Psoas muscle (tissue), 8 donors: Measurements from ENCODE around the gene PRPF18. TPM values are rescaled to one million over a fixed set of nuclear protein-coding genes. Genes with fewer than 3 reads are reported as not detected.

Source experiments
- ATAC-seq, 4 donors: fragments of 200-7000 bp; cut with Tn5 transposase; one replicate each; pipeline ENCODE4 v1.9.1; 2020; ENCODE audit warnings: moderate library complexity in 3 of 4, mild to moderate bottlenecking in 2 of 4
- DNase-seq, 2 donors: peaks; one replicate each; pipeline ENCODE4 v3.0.0-alpha.2; 2020
- H3K27ac ChIP-seq: fragments of 200-600 bp; one replicate; pipeline ENCODE4 v1.8.0; 2022
- H3K27me3 ChIP-seq, 3 donors: fragments of 200-600 bp in 1 of 3; one replicate each; pipeline versions ENCODE4 v1.6.1 to v1.8.0; 2013 to 2022; ENCODE audit warnings: low read length in 2 of 3, mild to moderate bottlenecking in 2 of 3, moderate library complexity in 1 of 3; ENCODE audit not compliant: insufficient read depth in 3 of 3
- H3K36me3 ChIP-seq, 2 donors: fragments of 200-600 bp in 1 of 2; one replicate each; pipeline versions ENCODE4 v1.6.1 to v1.8.0; 2013 to 2022; ENCODE audit warnings: low read depth in 1 of 2, mild to moderate bottlenecking in 1 of 2, moderate library complexity in 1 of 2; ENCODE audit not compliant: insufficient read depth in 1 of 2
- H3K4me1 ChIP-seq: fragments of 200-600 bp; one replicate; pipeline ENCODE4 v1.8.0; 2022
- H3K4me3 ChIP-seq: fragments of 200-600 bp; one replicate; pipeline ENCODE4 v1.8.0; 2022; ENCODE audit warnings: mild to moderate bottlenecking
- H3K9me3 ChIP-seq: fragments of 200-600 bp; one replicate; pipeline ENCODE4 v1.8.0; 2022
- CTCF ChIP-seq: fragments of 200-600 bp; IDR thresholded peaks from one replicate; pipeline ENCODE4 v1.8.0; 2022; ENCODE audit warnings: antibody characterized with exemption
- WGBS, 3 donors: extraction: QIAGEN DNeasy Blood & Tissue Kit; methylation state at CpG; one replicate each; pipeline versions ENCODE4 v1.1.6 to v1.1.7; 2013; 5-methylcytosine and 5-hydroxymethylcytosine counted together
- intact Hi-C, 2 donors: fragments of 100-400 bp; cut with DNase I; formaldehyde crosslinking; loops; one replicate each; pipeline versions ENCODE4 v1.11.0 to v1.14.2; 2022
- polyA plus RNA-seq, 3 donors: library from polyadenylated mRNA; stranded (reverse); fragments of 200-250 nt; gene quantifications; one replicate each; pipeline ENCODE4 v1.2.3, GENCODE V29; 2013
- total RNA-seq, 4 donors: library from RNA; stranded (reverse); fragmentation: NEBNext Ultra II Directional in 2 of 4; extraction: Animal tissue kit (Norgen Biotek cat#: 25700) in 2 of 4; gene quantifications; one replicate each; pipeline versions ENCODE4 v1.2.1 to v1.2.4, GENCODE V29; 2021 to 2023
- donor health status: healthy with polysubstance abuse.
- donor health status: DM: no; HTN: no; CAD: no; lungs with moderate emphysema.
- donor health status: Bipolar disorder and iron deficiency.
- donor health status: healthy.
- donor health status: DM: yes; HTN: yes; CAD: no.
- donor health status: DM: no; HTN: no; CAD: no.
- donor health status: DM: no; HTN: no; CAD: no.
- donor health status: DM: yes; HTN: yes; CAD: no.

Gene PRPF18
- total and polyA plus RNA-seq, 7 donors = 15.1 to 26.4 (median 19.0) TPM

- Histone ChIP-seq H3K27ac (no peak overlapping the region), H3K27me3 (no peaks in the 10 kb centered on the region), H3K4me1 (no peaks in the 10 kb centered on the region), H3K4me3 (no peak overlapping the region), H3K36me3 (peaks cover 0 to 87% of the 10 kb centered on the region in 2 donors), H3K9me3 (no peaks in the 10 kb centered on the region)
- ATAC-seq = peak in 1 of 4 donors; percentile 26
- 73 to 78% (median 76%) methylated on average over 5 of the region's 5 CpGs for WGBS, 3 donors
- no peak for DNase-seq
- no peak for TF ChIP-seq CTCF
- intact Hi-C loops = no loop called here
Observed at GRCh38 chr10:13651969-13652720, 65.4 kb downstream of the PRPF18 start.

GRCh38 chr10:13652860-13653259 is 66.1 kb downstream of the PRPF18 start:
- WGBS, 3 donors = 63 to 79% (median 66%) methylated on average over 6 of the region's 6 CpGs
- no peak for TF ChIP-seq CTCF
- Histone ChIP-seq H3K4me1 (no peaks in the 10 kb centered on the region), H3K27me3 (no peaks in the 10 kb centered on the region), H3K9me3 (no peaks in the 10 kb centered on the region), H3K36me3 (peaks cover 0 to 83% of the 10 kb centered on the region in 2 donors), H3K4me3 (no peak overlapping the region), H3K27ac (no peak overlapping the region)
- DNase-seq (no peak), ATAC-seq (no peak)
- intact Hi-C loops = no loop called here

GRCh38 chr10:13654118-13654830 is 67.5 kb downstream of the PRPF18 start:
- DNase-seq (no peak), ATAC-seq (no peak)
- Histone ChIP-seq H3K4me1 (peaks cover under 1% of the 10 kb centered on the region), H3K36me3 (peaks cover 0 to 70% of the 10 kb centered on the region in 2 donors), H3K9me3 (no peaks in the 10 kb centered on the region), H3K27me3 (no peaks in the 10 kb centered on the region), H3K27ac (no peak overlapping the region), H3K4me3 (no peak overlapping the region)
- no peak for TF ChIP-seq CTCF
- intact Hi-C loops = no loop called here
- 73 to 77% (median 73%) methylated on average over 8 of the region's 8 CpGs for WGBS, 3 donors

GRCh38 chr10:13654846-13655245 is 68.1 kb downstream of the PRPF18 start:
- no peak overlapping the region for H3K27ac ChIP-seq
- peaks cover 0 to 64% of the 10 kb centered on the region in 2 donors for H3K36me3 ChIP-seq
- intact Hi-C loops = no loop called here
- DNase-seq (no peak), ATAC-seq (no peak)
- no peaks in the 10 kb centered on the region for H3K27me3 ChIP-seq
- 88 to 96% (median 94%) methylated on average over 4 of the region's 4 CpGs for WGBS, 3 donors
- H3K9me3 ChIP-seq = no peaks in the 10 kb centered on the region
- no peak overlapping the region for H3K4me3 ChIP-seq
- TF ChIP-seq CTCF = no peak
- peaks cover 6% of the 10 kb centered on the region for H3K4me1 ChIP-seq
